GM21447 (cell line): ENCODE measurements around the gene NOPCHAP1.
"Not testable (repeated sequence)": the region's sequence is repeated elsewhere in the genome, so short reads cannot be mapped to it uniquely, and the experiment has no call there.

Experiments
- ATAC-seq: cut with Tn5 transposase; IDR thresholded peaks from one replicate; pipeline ENCODE4 v1.9.1; 2021; ENCODE audit not compliant: unreplicated experiment

Gene NOPCHAP1, protein sequence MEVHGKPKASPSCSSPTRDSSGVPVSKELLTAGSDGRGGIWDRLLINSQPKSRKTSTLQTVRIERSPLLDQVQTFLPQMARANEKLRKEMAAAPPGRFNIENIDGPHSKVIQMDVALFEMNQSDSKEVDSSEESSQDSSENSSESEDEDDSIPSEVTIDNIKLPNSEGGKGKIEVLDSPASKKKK

GRCh38 chr12:104986022-104986941, at the start of gene NOPCHAP1:
Gene NOPCHAP1 (plus strand): TSS chr12:104986316. CDS start chr12:104986353, 37 bp downstream.
- peak; percentile 99 for ATAC-seq

- ATAC-seq, result no peak
Measured at GRCh38 chr12:104938371-104938770, 47.7 kb upstream of the NOPCHAP1 start.

GRCh38 chr12:104939089-104939488, 47.0 kb upstream of the NOPCHAP1 start:
- ATAC-seq, result no peak

DNA sequence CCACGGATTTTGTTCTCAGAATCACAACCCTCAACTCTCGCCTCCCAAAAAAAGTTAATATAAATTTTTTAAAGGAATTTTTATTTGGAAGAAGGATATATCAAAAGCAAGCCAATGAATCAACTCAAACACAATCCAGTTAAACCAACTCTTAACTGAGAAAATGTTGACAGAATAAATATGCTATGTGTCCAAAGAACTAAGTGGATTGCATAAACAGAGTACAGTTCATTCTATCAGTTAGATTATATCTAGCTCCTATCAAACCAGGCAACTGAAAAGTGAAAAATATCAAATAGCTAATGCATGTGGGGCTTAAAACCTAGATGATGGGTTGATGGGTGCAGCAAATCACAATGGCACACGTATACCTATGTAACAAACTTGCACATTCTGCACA, 44.7 kb upstream of the NOPCHAP1 start:
- no peak for ATAC-seq

DNA sequence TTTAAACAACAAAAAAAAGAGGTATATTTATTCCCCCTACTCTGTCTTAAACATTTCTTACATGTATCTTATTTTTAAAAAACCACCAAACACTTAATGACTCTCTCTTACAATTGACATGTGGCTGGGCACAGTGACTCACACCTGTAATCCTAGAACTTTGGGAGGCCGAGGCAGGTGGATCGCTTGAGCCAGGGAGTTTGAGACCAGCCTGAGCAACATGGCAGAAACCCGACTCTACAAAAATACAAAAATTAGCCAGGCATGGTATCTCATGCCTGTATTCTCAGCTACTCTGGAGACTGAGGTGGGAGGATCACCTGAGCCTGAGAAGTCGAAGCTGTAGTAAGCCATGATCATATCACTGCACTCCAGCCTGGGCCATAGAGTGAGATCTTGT, 44.0 kb upstream of the NOPCHAP1 start:
- ATAC-seq, result no peak

- not testable (repeated sequence) for ATAC-seq
Measured at GRCh38 chr12:104943401-104943800, 42.7 kb upstream of the NOPCHAP1 start.

- no peak for ATAC-seq
Measured at GRCh38 chr12:104944252-104944651, 41.9 kb upstream of the NOPCHAP1 start.

DNA sequence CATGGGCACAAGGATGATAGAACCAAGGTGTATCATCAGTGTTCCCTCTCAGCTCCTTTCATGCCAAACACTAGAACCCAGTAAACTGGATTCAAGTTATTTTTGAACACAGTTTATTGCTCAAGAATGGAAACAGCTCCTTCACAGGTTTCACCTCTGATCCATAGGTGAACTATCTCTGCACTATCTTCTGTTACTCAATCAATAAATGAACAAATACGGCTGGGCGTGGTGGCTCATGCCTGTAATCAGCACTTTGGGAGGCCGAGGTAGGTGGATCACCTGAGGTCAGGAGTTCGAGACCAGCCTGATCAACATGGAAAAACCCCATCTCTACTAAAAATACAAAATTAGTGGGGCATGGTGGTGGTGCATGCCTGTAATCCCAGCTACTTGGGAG, 37.4 kb upstream of the NOPCHAP1 start:
- not testable (repeated sequence) for ATAC-seq

- ATAC-seq, result no peak
Measured at GRCh38 chr12:104951759-104952509, 34.2 kb upstream of the NOPCHAP1 start.

DNA sequence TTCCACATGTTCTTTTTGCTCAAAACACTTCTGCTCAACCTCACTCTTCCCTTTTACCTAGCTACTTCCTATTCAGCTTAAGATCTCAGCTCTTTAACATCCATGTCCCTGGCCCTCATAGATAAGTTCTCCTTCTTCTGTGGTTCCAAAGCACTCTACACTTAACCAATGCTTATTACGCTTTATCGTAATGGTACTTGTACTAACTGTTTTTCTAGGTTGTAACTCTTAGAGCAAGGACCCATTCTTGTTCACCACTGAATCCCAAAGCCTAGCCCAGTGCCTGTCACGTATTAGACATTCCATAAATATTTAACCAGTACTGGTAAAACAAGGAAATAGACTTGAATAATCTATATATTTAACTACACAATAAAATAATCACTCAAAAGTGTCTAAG, 33.3 kb upstream of the NOPCHAP1 start:
- ATAC-seq, result no peak

- no peak for ATAC-seq
Measured at GRCh38 chr12:104953323-104953722, 32.8 kb upstream of the NOPCHAP1 start.

GRCh38 chr12:104955703-104956102, 30.4 kb upstream of the NOPCHAP1 start:
- no peak for ATAC-seq

DNA sequence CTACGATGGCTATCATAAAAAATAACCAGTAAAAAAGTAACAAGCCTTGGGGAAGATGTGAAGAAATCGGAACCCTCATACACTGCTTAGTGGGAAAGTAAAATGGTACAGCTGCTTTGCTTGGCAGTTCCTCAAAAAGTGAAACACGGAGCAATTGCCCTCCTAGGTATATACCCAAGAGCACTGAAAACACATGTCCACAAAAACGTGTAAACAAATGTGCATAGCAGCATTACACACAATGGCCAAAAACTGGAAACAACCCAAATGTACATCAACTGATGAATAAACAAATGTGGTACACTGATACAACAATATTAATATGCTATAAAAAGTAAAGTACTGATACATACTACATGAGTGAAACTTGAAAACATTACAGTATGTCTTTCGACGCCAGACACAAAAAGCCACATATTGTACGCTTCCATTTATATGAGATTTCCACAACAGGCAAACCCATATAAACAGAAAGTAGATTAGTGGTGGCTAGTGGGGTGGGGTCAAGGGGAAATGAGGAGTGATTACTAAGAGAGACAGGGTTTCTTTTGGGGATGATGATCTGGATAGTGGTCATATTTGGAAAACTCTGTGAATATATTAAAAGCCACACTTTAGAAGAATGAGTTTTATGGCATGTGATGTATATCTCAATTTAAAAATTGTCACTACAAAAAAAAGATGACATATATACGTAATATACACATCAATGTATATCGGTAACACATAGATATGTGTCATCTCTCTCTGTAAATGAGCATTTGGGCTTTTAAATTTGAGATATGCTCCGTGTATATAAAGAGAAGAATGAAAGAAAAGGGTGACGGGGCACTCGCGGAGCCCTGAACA, 29.0 kb upstream of the NOPCHAP1 start:
- ATAC-seq, result no peak

GRCh38 chr12:104957719-104958000, 28.5 kb upstream of the NOPCHAP1 start:
- ATAC-seq, result peak; percentile 19

DNA sequence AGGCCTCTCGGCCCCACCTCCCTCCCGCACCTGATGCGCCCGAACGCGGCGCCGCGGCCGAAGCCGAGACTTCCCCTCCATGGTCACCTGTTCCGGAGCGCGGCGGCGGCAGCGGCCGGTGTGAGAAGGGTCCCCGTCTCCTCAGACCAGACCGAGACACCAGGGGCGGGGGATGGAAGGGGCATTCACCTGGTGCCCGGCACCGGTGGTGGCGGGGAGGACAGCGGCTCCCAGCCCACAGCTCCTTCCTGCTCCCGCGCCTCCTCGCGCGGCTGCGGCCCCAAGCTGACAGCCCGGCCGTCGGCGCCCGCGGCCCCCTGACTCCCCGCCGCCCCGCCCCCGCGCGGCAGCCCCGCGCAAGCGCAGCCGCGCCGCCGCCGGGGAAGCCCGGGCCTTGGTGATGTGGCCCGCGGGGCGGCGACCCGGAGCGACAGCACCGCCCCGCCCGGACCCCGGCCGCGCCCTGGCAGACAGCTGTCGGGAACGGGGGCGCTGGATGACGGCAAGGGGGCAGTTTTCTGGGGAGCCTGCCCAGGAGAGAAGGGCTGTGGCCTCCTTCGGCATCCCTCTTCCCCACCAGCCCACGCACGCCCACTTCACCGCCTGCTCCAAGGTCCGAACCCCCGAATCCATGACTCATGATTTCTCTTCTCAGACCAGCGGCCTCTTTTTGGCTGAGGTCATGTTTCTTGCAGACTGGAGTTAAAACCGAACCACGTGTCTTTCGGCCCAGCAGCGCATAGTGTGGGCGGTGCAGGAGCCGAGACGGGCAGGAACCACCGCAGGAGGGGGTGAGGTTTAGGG, 27.9 kb upstream of the NOPCHAP1 start, which contains the start of gene SLC41A2:
SLC41A2 (minus strand) TSS at position 290 of the 804 bp plus-strand sequence. CDS start 29,763 bp downstream, outside the sequence.
- peak; percentile 77 for ATAC-seq

GRCh38 chr12:104958805-104959334, 27.2 kb upstream of the NOPCHAP1 start:
- no peak for ATAC-seq

DNA sequence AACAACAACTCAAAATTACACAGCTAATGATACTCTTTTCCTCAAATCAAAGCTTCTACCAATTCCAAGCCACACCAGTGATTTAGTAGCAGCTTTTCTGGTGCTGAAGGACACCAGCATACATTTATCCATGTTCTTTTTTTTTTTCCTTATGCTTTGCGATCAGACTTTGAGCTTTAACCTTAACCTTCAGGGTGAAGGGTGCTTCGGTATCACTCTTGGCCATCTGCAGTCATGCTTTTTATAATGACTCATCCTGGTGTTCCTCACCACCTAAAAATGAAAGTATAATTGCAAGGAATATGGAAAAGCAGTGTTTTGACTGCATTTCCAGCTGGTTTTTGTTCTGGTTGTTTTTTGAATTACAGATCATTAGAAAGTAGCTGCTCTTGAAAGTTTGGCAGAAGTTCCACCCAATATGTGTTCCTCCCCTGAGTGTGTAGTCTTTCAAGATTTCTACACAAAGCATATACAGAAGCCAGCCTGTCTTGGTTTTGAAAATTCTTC, 26.7 kb upstream of the NOPCHAP1 start:
- ATAC-seq, result no peak

DNA sequence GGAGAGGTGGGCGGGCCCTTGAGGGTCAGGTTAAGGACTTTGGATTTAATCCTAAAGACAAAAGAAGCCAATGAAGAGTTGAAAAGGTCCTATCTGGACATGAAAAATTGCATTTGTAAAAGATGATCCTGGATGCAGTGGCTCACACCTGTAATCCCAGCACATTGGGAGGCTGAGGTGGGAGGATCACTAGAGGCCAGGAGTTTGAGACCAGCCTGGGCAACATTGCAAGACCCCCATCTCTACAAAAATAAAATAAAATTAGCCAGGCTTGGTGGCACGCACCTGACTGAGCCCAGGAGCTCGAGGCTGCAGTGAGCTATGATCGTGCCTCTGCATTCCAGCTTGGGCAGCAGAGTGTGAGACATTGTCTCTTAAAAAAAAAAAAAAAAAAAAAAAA, 25.7 kb upstream of the NOPCHAP1 start:
- no peak for ATAC-seq

GRCh38 chr12:104963757-104964156, 22.4 kb upstream of the NOPCHAP1 start:
- no peak for ATAC-seq
